ENCODE measurements around the gene SLC15A2. TPM values are rescaled to one million over a fixed set of nuclear protein-coding genes. Genes with fewer than 3 reads are reported as not detected.

SLC15A2 gene
- total and polyA plus RNA-seq, 10 of the 15 experiments (the other 5 are each of a cell fraction or from before 2014, with no cell fraction given), result 0.64 to 7.2 (median 2.4) TPM

GRCh38 chr3:121916189-121916588 lies 22.0 kb downstream of the SLC15A2 start (continued):
- TF ChIP-seq MYB (IDR thresholded peaks at IDR 0.05; ENCODE audit: borderline replicate concordance, low read depth, low read length) (no peak), ESRRA (IDR thresholded peaks at IDR 0.05; ENCODE audit: low read length) (no peak), CBX3 (IDR thresholded peaks at IDR 0.05; ENCODE audit: borderline replicate concordance, low read depth) (no peak)

- H3K4me3 ChIP-seq, result no peak overlapping the region
- BruUV-seq (replicated peaks), result no TSS peak
- POLR2A ChIA-PET, result no interaction called here
- ATAC-seq (no peak), DNase-seq (ENCODE audit: low read depth, low spot score) (no peak), FAIRE-seq (no peak)
- no peak overlapping the region for H3K4me2 ChIP-seq (ENCODE audit: control insufficient read depth, insufficient read depth)
- H3K4me1 ChIP-seq (ENCODE audit: control insufficient read depth, insufficient read depth, low read length), result no peaks in the 10 kb centered on the region
- in situ Hi-C loops (cut with MboI), result no loop called here
- CTCF ChIA-PET, result no interaction called here
- H3K9ac ChIP-seq (ENCODE audit: control insufficient read depth, insufficient read depth, low read length), result no peak overlapping the region
- H3K27me3 ChIP-seq (replicated peaks in 1 of 2; ENCODE audit: control insufficient read depth in 2 of 2, insufficient read depth in 2 of 2, low read length in 1 of 2), result no peaks in the 10 kb centered on the region
- no peaks in the 10 kb centered on the region for H3K79me2 ChIP-seq (ENCODE audit: control insufficient read depth, insufficient read depth, low read length)
- WGBS (ENCODE audit: insufficient coverage, insufficient replicate concordance, low lambda C conversion rate, missing lambda C conversion rate), result 97% methylated on average over 19 of the region's 19 CpGs
- no peak overlapping the region for H3K27ac ChIP-seq (ENCODE audit: control insufficient read depth, insufficient read depth)
- H3K36me3 ChIP-seq (ENCODE audit: control insufficient read depth in 2 of 2, insufficient read depth in 2 of 2, low read length in 1 of 2), result peaks cover 0 to 29% of the 10 kb centered on the region in 2 experiments; a peak in 3 of 4 replicates
- H4K20me1 ChIP-seq (ENCODE audit: control insufficient read depth, insufficient read depth), result no peaks in the 10 kb centered on the region
- intact Hi-C loops (cut with micrococcal nuclease; ENCODE audit: unreplicated experiment), result no loop called here
- SMC1A ChIA-PET (ENCODE audit: uncharacterized antibody, unreplicated experiment), result interaction anchor here (1.5 to 1.6 kb wide), 2 partner anchors 9 to 10 kb away, joined by 3 read pairs; no protein-coding TSS in a partner anchor
- no peaks in the 10 kb centered on the region for H3K9me3 ChIP-seq (replicated peaks; ENCODE audit: control insufficient read depth, insufficient read depth, low read length)
- RAD21 ChIA-PET (ENCODE audit: unreplicated experiment), result no interaction called here
- no peak overlapping the region for H2AFZ ChIP-seq (ENCODE audit: control insufficient read depth, low read depth, low read length)
- no peak for TF ChIP-seq ZNF207 (IDR thresholded peaks at IDR 0.05; ENCODE audit: borderline replicate concordance)
- TF ChIP-seq MYB (IDR thresholded peaks at IDR 0.05; ENCODE audit: borderline replicate concordance, low read depth, low read length), result no peak
- no peak for TF ChIP-seq MXI1 (IDR thresholded peaks at IDR 0.05; ENCODE audit: low read depth, low read length)
- TF ChIP-seq BACH1 (IDR thresholded peaks at IDR 0.05; ENCODE audit: borderline replicate concordance), result no peak
- no peak for TF ChIP-seq SIX5 (IDR thresholded peaks at IDR 0.05; ENCODE audit: low read depth, low read length, severe bottlenecking)
- no peak for TF ChIP-seq PRDM15 (CRISPR knock-in tag; IDR thresholded peaks at IDR 0.05)
- TF ChIP-seq KAT2A (conservative IDR thresholded peaks at IDR 0.05; ENCODE audit: control insufficient read depth, low read depth, low read length), result no peak
- TF ChIP-seq ZBTB11 (CRISPR knock-in tag; IDR thresholded peaks at IDR 0.05), result no peak
- no peak for TF ChIP-seq DPF2 (IDR thresholded peaks at IDR 0.05)
- TF ChIP-seq ZNF24 (IDR thresholded peaks at IDR 0.05), result no peak
- no peak for TF ChIP-seq ETV6 (conservative IDR thresholded peaks at IDR 0.05 in 1 of 2, IDR thresholded peaks at IDR 0.05 in 1 of 2; ENCODE audit: borderline replicate concordance in 1 of 2, low read depth in 1 of 2)
- TF ChIP-seq ATF2 (IDR thresholded peaks at IDR 0.05; ENCODE audit: low read length), result no peak
Observed at GRCh38 chr3:121918779-121919483, 24.7 kb downstream of the SLC15A2 start.
